Measurements from ENCODE around the gene CSNK2A3.

GRCh38 chr11:11349106-11349825 lies 3.8 kb downstream of the CSNK2A3 start:
- TF ChIP-seq POLR2A (IDR thresholded peaks at IDR 0.05) (no peak), CTCF (IDR thresholded peaks at IDR 0.05) (no peak)

Data from tibial nerve (tissue), 3 donors.